IPS-11a (cell line): ENCODE data around the gene PTPN3.
"Not testable (repeated sequence)": the region's sequence is repeated elsewhere in the genome, so short reads cannot be mapped to it uniquely, and the experiment has no call there.

Experiments used
- H3K4me3 ChIP-seq: one replicate; pipeline ENCODE4 v1.5.1; 2013; ENCODE audit warnings: low read depth, low read length, control low read depth

The PTPN3 gene

GRCh38 chr9:109498195-109499092, at the start of gene PTPN3:
TSS of gene PTPN3 (minus strand) at chr9:109498307. CDS start at chr9:109463434, 34,873 bp downstream.
- H3K4me3 ChIP-seq: peak within 1 kb of the TSS; percentile 43

- not testable (repeated sequence) for H3K4me3 ChIP-seq
Measured at GRCh38 chr9:109544954-109545353, 46.8 kb upstream of the PTPN3 start.

- H3K4me3 ChIP-seq: no peak overlapping the region
Measured at GRCh38 chr9:109542922-109543321, 44.8 kb upstream of the PTPN3 start.

- H3K4me3 ChIP-seq: no peak overlapping the region
Measured at GRCh38 chr9:109538346-109538745, 40.2 kb upstream of the PTPN3 start.

GRCh38 chr9:109537288-109537687, 39.2 kb upstream of the PTPN3 start:
- H3K4me3 ChIP-seq: no peak overlapping the region

- H3K4me3 ChIP-seq: no peak overlapping the region
Measured at GRCh38 chr9:109536859-109537258, 38.8 kb upstream of the PTPN3 start.

GRCh38 chr9:109535365-109535764, 37.3 kb upstream of the PTPN3 start:
- no peak overlapping the region for H3K4me3 ChIP-seq

GRCh38 chr9:109534151-109534550, 36.0 kb upstream of the PTPN3 start:
- H3K4me3 ChIP-seq: no peak overlapping the region

GRCh38 chr9:109532652-109533051, 34.5 kb upstream of the PTPN3 start:
- H3K4me3 ChIP-seq: not testable (repeated sequence)

- no peak overlapping the region for H3K4me3 ChIP-seq
Measured at GRCh38 chr9:109522106-109522505, 24.0 kb upstream of the PTPN3 start.

GRCh38 chr9:109520475-109521132, 22.5 kb upstream of the PTPN3 start:
- no peak overlapping the region for H3K4me3 ChIP-seq

- no peak overlapping the region for H3K4me3 ChIP-seq
Measured at GRCh38 chr9:109519366-109519765, 21.3 kb upstream of the PTPN3 start.

GRCh38 chr9:109518621-109519335, 20.7 kb upstream of the PTPN3 start:
- no peak overlapping the region for H3K4me3 ChIP-seq

- no peak overlapping the region for H3K4me3 ChIP-seq
Measured at GRCh38 chr9:109517901-109518377, 19.8 kb upstream of the PTPN3 start.

GRCh38 chr9:109513871-109514270, 15.8 kb upstream of the PTPN3 start:
- no peak overlapping the region for H3K4me3 ChIP-seq

- H3K4me3 ChIP-seq: no peak overlapping the region
Measured at GRCh38 chr9:109512170-109512756, 14.2 kb upstream of the PTPN3 start.

GRCh38 chr9:109510506-109510905, 12.4 kb upstream of the PTPN3 start:
- H3K4me3 ChIP-seq: no peak overlapping the region

GRCh38 chr9:109510042-109510441, 11.9 kb upstream of the PTPN3 start:
- not testable (repeated sequence) for H3K4me3 ChIP-seq

- no peak overlapping the region for H3K4me3 ChIP-seq
Measured at GRCh38 chr9:109509611-109510010, 11.5 kb upstream of the PTPN3 start.

GRCh38 chr9:109507421-109507838, 9.3 kb upstream of the PTPN3 start:
- no peak overlapping the region for H3K4me3 ChIP-seq
